GM18907 (cell line): ENCODE results near the gene AQP3.
"Not testable (repeated sequence)": the region's sequence is repeated elsewhere in the genome, so short reads cannot be mapped to it uniquely, and the experiment has no call there.

Source experiments
- ATAC-seq: cut with Tn5 transposase; IDR thresholded peaks from one replicate; pipeline ENCODE4 v1.9.1; 2021; ENCODE audit warnings: mild to moderate bottlenecking, moderate library complexity; ENCODE audit not compliant: unreplicated experiment

Gene AQP3

DNA sequence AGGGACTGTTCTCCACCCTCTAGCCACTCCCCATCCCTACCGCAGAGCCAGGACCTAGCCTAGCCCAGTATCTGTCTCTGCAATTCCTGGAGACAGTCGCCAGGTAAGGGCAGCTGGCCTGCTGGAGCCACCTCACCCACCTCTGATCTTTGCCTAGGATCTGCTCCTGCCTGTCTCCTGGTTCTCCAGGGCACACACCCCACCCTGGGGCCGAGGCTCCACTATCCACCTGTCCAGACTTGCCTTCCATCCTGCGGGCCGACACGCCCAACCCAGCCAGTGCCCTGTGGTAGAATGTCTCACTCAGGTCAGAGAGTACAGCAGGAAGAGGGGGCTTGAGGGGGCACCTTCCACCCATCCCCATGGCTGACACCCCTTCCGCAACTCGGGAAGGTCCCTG lies 29.3 kb downstream of the AQP3 start:
- no peak for ATAC-seq

DNA sequence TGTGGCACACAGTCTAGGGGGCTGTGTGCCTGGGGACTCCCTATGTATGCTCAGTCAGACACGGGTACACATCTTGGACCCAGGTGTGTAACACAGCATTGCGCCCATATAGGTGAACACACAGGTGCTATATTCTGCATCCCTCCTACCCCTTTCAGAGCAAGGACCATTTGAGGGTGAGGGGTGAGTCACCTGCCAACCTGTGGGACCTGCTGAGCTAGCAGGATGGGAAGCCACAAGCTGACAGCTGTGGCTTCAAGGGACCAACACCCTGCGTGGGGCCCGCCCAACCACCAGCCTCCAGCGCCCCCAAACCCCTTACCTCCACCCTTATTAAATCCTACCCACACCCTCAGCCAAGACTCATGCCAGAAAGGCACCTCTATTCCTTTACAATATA lies 30.4 kb downstream of the AQP3 start:
- no peak for ATAC-seq

DNA sequence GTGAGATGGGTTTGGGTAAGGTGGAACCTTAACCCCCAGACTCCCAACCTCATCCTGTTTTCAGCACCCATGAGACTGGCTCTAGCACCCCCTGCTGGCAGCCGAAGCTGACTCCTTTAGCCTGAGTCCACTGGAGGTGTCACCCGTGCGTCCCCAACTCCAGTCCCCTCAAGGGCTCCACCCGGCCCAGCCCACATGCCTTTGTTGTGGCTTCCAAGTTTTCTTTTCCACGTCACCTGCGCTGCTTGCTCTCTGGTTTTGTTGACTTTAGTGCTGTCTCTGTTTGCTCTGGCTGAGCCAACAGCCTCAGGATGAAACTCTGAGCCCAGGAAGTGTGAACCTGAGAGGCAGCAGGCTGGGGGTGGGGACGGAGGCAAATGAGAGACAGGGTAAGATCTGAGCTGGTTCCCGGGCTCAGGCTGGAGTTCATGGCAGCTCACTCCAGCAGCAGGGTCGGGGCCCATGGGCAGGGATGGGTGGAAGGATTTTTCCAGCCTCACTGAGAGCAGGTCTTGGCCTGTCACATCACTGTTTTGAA lies 31.8 kb downstream of the AQP3 start:
- no peak for ATAC-seq

DNA sequence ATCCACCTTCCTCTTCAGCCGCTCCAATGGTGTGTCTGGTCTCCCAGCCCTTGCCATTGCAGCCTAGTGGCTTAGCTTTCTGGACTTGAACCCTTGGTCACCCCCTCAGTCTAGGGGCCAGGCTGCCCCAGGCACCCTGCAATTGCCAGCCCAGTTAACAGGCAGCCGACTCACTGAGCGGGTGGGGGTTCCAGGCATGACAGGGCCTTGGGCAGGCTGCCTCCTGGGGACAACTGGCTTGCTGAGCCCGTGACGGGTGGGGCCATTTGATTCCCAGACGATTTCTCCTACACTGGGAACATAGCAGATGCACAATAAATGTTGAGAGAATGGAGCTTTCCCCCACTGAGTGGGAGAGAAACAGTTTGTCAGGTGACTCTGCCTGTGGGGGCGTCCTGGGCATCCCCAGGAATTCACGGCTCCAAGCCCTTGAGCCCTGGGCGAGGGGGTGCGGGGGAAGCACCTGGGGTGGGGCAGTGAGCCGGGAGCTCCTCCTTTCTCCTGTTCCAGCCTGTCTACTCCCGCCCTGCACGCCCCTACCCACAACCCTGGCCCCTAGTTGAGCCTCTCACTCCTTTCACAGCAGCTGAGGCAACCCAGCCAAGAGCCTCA lies 32.4 kb downstream of the AQP3 start:
- ATAC-seq = no peak

DNA sequence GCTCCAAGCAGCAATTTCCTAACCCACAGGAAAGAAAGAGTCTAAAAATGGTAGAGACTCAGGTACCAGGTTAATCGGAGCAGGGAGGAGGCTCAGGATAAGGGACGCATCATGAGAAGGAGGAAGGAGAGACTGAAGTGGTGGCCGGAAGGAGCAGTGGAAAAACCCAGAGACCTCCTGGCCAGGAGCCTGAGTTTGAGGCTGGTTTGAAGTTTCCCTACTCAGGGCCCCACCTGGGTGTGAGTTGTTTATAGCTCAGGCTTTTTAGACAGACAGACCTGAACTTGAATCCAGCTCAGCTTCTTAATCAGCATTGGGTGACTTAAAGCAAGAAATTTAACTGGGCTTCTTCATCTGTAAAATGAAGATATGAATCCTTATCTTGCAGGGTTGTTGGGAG lies 33.1 kb downstream of the AQP3 start:
- ATAC-seq = no peak

DNA sequence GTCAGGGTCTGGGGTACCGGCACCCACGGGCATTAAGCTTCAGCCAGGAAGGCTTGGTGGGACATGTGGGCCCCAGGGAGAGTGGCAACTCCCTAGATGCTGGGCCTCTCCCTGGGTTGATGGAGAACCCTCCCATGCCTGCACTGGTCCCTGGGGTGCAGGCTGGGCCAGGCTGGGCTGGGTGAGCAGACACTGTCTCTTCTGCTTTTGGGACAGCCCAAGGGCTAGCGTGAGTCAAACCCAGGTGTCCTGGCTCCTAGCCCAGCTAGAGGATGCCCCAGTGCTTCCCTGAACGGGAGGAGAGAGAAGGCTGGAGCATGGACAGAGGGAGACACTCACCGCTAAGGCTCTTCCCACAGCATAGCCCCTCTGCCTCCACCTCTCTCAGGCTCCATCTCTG lies 39.3 kb downstream of the AQP3 start:
- no peak for ATAC-seq

DNA sequence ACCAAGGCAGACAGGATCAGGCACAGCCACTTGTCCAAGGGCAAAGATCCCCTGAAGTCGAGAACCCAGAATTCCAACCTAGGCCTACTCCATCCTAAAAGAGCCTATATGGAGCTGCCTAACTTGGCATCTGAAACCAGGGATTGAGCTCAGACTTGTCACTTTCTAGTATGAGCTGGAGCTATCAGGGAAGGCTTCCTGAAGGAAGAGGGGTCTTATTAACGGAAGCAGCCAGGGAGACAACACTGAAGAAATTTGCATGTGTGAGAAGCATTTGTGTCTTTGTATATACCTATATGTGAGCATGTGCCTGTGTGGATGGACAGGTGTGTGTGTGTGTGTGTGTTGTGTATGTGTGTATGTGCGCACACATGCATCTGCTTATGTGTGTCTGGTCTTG lies 40.3 kb downstream of the AQP3 start:
- ATAC-seq = no peak

DNA sequence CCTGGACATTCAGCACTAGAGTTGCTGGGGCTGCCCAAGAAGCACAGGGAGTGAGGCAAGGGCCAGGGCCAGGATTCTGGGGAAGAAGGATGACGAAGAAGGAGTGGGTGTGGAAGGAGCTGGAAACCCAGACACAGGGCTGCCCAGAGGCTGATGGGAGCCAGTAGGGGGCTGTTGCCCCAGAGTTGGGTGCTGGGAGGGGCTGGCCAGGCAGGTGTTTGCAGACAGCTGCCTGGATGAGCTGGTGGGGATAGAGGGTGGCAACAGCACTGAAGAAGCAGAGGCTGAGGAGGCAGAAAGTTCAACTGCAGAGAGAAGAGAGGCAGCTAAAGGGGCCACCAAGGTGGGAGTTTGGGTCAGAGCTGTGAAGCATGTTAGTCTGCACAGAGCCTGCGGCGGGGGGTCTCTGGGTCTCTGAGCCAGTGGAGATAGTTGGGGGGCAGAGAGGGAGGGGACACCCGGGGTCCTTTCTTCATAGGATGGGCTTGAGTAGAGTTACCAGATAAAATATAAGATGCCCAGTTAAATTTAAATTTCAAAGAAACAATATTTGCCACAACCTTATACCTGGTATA lies 42.5 kb downstream of the AQP3 start:
- no peak for ATAC-seq

DNA sequence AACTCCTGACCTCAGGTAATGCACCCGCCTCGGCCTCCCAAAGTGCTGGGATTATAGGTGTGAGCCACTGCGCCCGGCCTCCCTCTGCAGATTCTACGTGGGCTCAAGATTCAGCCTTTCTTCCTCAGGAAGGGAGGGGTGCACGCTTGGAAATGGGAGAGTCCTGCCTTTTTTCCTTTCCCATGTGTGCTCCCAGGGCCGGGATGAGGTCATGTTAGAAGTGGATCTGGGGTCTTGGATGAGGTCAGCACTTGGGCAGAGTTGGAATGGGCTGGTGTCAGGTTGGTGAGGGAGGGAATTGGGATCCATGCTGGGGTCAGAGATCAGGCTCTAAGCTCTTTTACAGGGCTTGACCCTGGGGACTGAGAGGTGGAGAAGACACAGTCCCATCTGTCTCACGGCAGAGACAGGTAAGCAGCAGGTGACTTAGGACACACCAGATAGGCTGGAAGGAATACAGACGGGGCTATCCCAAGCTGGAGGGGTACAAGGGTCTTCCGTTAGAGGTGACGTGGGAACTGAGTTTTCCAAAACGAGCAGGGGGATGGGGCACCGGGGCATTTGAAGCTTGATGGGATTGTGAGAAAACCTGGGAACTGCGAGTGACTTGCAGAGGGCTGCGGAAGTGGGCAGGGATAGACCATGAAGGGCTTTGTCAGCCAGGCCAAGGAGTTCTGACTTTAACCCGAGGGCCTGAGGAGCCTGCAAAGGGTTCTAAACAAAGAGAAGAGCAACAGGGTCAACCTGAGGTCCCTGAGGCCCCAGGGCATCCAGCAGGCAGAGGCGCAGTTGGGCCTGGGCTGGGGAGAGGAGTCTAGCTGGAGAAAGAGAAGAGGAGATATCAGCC lies 43.2 kb downstream of the AQP3 start:
- no peak for ATAC-seq

DNA sequence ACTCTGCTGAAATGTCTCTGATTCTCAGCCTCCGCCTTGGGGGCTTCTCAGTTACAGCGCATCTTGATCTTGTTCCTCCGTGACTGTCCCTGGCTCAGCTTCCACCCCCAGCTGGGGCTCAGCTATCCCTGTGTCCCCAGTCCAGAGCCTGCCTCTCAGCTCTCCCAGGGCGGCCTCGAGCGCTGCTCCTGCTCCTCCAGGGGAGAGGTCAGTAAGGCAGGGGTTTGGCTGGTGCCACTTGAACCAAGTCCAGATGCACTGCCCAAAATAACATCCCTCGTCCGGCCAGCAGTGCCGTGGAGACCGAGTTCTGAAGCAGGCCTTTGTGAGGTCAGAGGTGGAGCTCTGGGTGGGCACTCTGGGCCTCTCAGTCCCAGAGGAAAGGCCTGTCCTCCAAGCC lies 45.0 kb downstream of the AQP3 start, which contains the start of gene AQP7:
Gene AQP7 (minus strand): TSS at position 198 of the 400 bp plus-strand sequence. CDS start 1,306 bp downstream, outside the sequence.
- not testable (repeated sequence) for ATAC-seq

DNA sequence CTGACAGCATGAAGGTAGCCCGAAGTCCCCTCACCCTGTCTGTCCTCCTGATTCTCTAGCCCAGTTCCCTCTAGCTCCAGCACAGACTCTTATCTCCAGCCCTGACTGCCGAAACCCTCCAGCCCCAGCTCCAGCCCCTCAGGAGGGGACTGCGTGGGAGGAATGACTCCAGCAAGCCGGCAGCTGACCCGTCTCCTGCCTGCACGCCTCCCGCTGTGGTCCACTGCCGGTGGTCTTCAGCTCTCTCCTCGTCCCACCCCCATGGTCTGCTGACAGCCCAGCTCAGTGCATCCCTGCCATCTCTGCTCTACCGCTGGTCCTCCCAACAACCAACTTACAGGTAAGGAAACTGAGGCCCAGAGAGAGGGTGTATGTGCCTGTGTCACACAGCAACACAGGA lies 45.6 kb downstream of the AQP3 start:
- ATAC-seq = not testable (repeated sequence)

DNA sequence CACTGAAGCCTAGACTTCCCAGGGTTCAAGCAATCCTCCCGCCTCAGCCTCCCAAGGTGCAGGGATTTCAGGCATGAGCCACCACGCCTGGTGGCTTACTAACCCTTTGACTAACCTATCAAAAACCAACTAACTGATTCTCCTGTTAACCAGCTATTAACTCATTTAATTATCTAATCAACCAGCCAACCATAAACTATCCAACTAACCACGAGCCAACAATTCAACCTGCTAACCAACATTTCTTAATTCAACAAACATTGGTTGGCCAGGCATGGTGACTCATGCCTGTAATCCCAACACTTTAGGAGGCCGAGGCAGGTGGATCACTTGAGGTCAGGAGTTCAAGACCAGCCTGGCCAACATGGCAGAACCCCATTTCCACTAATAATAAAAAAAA lies 48.3 kb downstream of the AQP3 start:
- ATAC-seq = not testable (repeated sequence)

DNA sequence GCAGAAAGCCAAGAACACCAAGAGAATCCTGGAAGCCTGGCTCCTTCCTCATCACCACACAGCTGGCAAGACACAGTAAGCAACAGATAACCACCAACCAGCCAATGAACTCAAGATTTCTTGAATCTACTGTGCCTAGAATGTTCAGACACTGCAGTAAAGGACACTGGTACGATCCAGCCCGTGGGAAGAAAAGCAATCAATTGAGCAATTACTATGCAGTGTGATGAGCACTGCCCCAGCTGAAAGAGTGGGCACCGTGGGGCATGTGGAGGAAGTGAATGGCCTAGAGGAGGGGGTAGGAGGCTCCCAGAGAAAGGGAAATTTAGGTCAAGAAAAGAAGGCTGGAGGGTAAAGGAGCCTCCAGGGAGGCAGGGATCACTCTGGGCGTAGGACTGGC lies 49.6 kb downstream of the AQP3 start:
- not testable (repeated sequence) for ATAC-seq

DNA sequence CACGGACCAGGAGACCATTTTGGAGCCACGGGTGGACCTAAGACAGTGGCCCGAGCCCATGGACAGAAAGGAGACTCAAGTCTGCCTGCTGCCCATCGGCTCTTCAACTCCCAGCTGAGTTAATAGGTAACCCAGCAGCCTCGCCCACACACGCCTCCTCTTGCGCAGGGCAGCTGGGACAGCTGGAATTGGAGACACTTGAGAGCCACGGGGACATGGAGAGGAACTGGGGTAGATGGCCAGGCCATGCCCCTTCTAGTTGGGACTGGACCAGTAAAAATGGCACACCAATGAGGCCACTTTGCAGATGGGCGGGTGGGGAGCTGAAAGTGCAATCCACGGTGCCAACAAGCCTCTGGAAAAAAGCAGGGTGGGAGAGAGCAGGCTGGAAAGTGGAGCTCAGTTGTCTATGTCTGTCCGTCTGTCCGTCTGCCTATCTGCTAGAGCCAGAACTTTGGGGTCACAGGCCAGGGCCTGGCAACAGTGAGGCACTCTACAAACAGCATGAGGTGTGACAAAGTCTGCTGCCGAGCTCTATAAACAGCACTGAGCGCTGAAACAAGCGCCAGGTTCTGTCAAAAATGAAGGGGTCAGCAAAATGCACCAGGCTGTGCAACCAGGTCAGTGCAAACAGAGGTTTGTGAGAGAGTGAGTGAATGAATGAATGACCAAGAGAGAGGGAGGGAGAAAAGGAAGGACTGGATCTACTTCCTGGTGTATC lies 52.1 kb downstream of the AQP3 start:
- ATAC-seq = not testable (repeated sequence)

DNA sequence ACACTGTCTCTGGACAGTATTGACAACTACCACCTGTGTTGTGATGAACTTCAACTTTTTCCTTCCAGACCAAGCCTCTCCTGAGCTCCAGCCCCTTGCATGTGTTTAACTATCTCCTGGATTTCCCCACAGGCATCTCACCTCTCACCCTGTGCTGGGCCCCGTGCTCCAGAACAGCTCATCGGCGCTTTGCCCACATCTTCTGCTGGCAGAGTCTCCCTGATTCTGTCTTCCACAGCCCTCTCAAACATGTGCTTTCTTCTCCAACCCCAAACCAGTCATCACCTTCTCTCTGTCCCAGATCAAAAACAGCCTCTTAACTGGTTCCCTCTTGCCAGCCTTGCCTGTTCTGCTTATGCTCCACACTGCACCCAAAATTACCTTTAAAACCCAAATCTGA lies 53.4 kb downstream of the AQP3 start:
- ATAC-seq = not testable (repeated sequence)

DNA sequence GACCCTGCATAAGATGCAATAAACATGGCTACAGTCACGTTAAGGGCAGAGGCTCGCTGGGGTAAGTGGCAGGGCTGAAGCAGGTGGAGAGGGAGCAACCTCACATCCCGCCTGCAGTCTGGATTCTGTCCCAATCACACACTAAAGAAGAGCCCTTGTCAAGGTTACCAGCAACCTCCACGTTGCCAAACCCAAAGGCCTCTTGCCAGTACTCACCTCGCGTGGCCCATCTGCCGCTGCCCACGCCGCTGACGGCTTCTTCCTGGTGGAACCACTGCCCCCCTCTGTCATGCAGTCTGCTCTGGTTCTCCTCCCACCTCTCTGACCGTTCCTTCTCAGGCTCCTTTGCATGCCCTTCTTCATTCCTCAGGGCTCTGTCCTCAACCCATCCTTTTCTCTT lies 53.8 kb downstream of the AQP3 start:
- no peak for ATAC-seq

DNA sequence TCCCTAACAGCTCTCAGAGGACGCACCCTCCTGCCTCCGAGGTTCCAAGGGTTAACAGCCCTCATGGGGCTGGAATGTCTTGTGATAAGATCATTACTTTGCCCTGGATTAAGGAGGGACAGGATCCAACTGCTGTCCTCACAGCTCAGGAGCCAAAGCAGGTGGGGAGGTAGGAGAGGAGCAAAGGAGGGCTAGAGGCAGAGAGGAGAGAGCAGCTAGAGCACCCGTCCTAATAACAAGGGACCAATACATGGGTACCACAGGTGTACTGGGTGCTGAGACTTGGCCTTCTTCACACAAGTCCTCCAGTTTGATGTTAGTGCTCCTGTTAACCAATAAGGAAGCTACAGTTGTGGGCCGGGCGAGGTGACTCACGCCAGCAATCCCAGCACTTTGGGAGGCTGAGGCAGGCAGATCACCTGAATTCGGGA lies 54.8 kb downstream of the AQP3 start:
- not testable (repeated sequence) for ATAC-seq
